Thoracic aorta (tissue), 2 donors: ENCODE data around the gene SLC35F3. TPM values are rescaled to one million over a fixed set of nuclear protein-coding genes. Genes with fewer than 3 reads are reported as not detected.

Source experiments
- ATAC-seq: fragments of 150-250 bp; one replicate; pipeline ENCODE4 v1.8.0; 2017; ENCODE audit warnings: low read depth; ENCODE audit not compliant: insufficient number of reproducible peaks, low FRiP score
- DNase-seq: peaks from one replicate; pipeline ENCODE4 v3.0.0-alpha.2; 2020; ENCODE audit warnings: low spot score
- H3K27ac ChIP-seq, 2 donors: fragments of 200-600 bp; sonication (generic); 1 replicate in 1 of 2; 2 replicates in 1 of 2; pipeline ENCODE4 v1.5.1; 2016; ENCODE audit warnings: mild to moderate bottlenecking in 2 of 2, moderate library complexity in 2 of 2
- H3K27me3 ChIP-seq: fragments of 200-600 bp; sonication (generic); replicated peaks from 2 replicates; pipeline ENCODE4 v1.6.0; 2016; ENCODE audit warnings: mild to moderate bottlenecking; ENCODE audit not compliant: insufficient read depth
- H3K36me3 ChIP-seq: fragments of 200-600 bp; sonication (generic); one replicate; pipeline ENCODE4 v1.5.1; 2016
- H3K4me1 ChIP-seq, 2 donors: fragments of 200-600 bp; sonication (generic); 1 replicate in 1 of 2; 2 replicates in 1 of 2; pipeline versions ENCODE4 v1.5.1 to v1.6.0; 2016; ENCODE audit warnings: low read depth in 2 of 2, mild to moderate bottlenecking in 1 of 2; ENCODE audit not compliant: control insufficient read depth in 1 of 2
- H3K4me3 ChIP-seq: fragments of 200-600 bp; sonication (generic); 2 replicates; pipeline ENCODE4 v1.5.1; 2016; ENCODE audit warnings: mild to moderate bottlenecking
- H3K9me3 ChIP-seq: fragments of 200-600 bp; sonication (generic); 2 replicates; pipeline ENCODE4 v1.5.1; 2016
- total RNA-seq, 2 donors: library from RNA; depleted of rRNA; stranded (reverse); fragments of >200 nt; gene quantifications; one replicate each; pipeline versions ENCODE4 v1.1.0 to v1.2.3, GENCODE V29; 2016
- TF ChIP-seq, protein P1 (sequence below): fragments of 200-600 bp; sonication (generic); IDR thresholded peaks from one replicate; pipeline ENCODE4 v1.5.1; 2019; ENCODE audit warnings: antibody characterized with exemption

Gene SLC35F3
- total RNA-seq, 2 donors from 2014 or later: not detected

DNA sequence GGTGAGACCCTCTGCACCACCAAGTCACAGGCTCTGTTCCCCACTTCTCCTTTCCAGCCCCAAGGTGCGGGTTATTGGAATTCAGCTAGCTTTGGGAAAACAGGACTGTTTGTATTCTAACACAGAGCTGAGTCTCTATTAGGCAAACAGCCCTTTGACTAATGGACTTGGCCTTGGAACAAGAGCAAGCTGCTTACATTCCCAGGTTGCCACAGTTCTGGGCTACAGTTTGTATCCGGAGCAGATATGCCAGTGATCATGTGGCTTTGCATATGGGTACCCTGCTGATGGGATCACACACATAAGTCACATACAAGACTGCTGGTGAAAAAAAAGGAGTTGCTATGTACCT lies 358.3 kb downstream of the SLC35F3 start:
- Histone ChIP-seq H3K4me3 (no peak overlapping the region), H3K27ac (no peak overlapping the region), H3K4me1 (no peaks in the 10 kb centered on the region), H3K36me3 (no peaks in the 10 kb centered on the region), H3K9me3 (no peaks in the 10 kb centered on the region), H3K27me3 (no peaks in the 10 kb centered on the region)
- DNase-seq: no peak
- TF ChIP-seq, protein P1, sequence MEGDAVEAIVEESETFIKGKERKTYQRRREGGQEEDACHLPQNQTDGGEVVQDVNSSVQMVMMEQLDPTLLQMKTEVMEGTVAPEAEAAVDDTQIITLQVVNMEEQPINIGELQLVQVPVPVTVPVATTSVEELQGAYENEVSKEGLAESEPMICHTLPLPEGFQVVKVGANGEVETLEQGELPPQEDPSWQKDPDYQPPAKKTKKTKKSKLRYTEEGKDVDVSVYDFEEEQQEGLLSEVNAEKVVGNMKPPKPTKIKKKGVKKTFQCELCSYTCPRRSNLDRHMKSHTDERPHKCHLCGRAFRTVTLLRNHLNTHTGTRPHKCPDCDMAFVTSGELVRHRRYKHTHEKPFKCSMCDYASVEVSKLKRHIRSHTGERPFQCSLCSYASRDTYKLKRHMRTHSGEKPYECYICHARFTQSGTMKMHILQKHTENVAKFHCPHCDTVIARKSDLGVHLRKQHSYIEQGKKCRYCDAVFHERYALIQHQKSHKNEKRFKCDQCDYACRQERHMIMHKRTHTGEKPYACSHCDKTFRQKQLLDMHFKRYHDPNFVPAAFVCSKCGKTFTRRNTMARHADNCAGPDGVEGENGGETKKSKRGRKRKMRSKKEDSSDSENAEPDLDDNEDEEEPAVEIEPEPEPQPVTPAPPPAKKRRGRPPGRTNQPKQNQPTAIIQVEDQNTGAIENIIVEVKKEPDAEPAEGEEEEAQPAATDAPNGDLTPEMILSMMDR: no peak
- ATAC-seq: no peak

- no peaks in the 10 kb centered on the region for H3K27me3 ChIP-seq
- TF ChIP-seq, protein P1: no peak
- H3K4me1 ChIP-seq: no peaks in the 10 kb centered on the region
- no peak overlapping the region for H3K4me3 ChIP-seq
- ATAC-seq (no peak), DNase-seq (no peak)
- no peaks in the 10 kb centered on the region for H3K36me3 ChIP-seq
- no peak overlapping the region for H3K27ac ChIP-seq
- no peaks in the 10 kb centered on the region for H3K9me3 ChIP-seq
Measured at GRCh38 chr1:234264832-234265231, 360.4 kb downstream of the SLC35F3 start.

GRCh38 chr1:234265321-234265720 lies 360.8 kb downstream of the SLC35F3 start:
- no peak overlapping the region for H3K4me3 ChIP-seq
- no peaks in the 10 kb centered on the region for H3K9me3 ChIP-seq
- ATAC-seq: no peak
- no peak for DNase-seq
- H3K36me3 ChIP-seq: no peaks in the 10 kb centered on the region
- TF ChIP-seq, protein P1: no peak
- no peak overlapping the region for H3K27ac ChIP-seq
- no peaks in the 10 kb centered on the region for H3K27me3 ChIP-seq
- H3K4me1 ChIP-seq: no peaks in the 10 kb centered on the region

DNA sequence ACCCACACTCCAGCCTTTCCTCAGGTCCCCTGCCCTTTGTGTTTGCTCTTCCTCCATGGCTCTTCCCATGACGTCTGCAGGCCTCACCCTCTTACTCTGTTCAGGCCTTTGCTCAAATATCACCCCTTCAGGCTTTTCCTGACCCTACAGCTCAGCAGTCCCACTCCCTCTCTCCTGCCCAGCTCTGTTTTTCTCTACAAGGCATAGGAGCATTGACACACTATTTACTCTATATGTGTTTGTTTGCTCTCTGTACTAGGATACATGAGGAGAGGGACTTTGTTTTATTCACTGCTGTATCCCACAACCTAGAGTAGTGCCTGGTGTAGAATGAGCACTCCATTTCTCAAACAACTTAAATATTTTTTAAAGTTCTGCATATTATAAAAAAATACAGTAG lies 361.4 kb downstream of the SLC35F3 start:
- DNase-seq (no peak), ATAC-seq (no peak)
- H3K27ac ChIP-seq: no peak overlapping the region
- no peaks in the 10 kb centered on the region for H3K4me1 ChIP-seq
- H3K9me3 ChIP-seq: no peaks in the 10 kb centered on the region
- no peaks in the 10 kb centered on the region for H3K36me3 ChIP-seq
- no peak overlapping the region for H3K4me3 ChIP-seq
- no peaks in the 10 kb centered on the region for H3K27me3 ChIP-seq
- TF ChIP-seq, protein P1: no peak

- ATAC-seq (no peak), DNase-seq (no peak)
- Histone ChIP-seq H3K9me3 (no peaks in the 10 kb centered on the region), H3K36me3 (no peaks in the 10 kb centered on the region), H3K4me3 (no peak overlapping the region), H3K27ac (no peak overlapping the region), H3K4me1 (no peaks in the 10 kb centered on the region), H3K27me3 (no peaks in the 10 kb centered on the region)
- TF ChIP-seq, protein P1: no peak
Measured at GRCh38 chr1:234270093-234270492, 365.6 kb downstream of the SLC35F3 start.
